Measurements from ENCODE around the gene EPHB2.

DNA sequence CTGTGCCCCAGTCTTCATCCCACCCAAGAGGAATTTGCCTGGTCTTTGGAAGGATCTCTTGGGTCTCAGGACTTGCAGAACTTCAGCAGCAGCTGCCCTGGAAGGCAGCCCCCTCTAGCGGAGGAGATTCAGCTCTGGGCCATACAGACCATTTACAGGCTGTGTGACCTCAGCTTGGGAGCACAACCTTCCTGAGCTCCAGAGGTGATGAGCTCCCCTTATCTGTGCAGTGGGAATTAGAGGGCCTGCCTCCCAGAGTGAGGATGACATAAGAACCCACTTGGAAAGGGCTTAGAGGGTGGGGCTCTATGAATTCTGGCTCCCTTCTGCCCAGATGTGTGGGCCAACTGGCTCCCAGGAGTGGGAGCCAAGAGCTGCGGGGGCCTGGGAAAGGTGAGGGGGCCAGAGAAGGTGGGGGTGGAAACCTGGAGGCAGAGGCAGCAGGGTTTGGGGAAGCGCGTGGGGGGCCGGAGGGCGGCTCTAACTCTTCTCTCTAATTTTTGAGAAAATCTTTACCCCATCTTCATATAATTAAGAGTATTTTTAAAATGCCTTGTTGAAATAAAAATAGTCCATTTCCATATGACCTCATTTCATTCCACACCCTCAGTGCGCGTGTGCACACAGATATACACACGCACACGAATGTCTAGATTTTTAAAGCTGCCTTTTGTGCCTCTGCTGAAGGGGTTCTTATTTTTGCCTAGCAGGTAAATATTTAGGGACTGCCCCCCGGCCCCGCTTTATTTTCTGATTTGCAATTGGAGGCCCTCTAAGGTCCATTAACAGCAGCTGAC, 21.5 kb downstream of the EPHB2 start:
- TF ChIP-seq, protein P1, sequence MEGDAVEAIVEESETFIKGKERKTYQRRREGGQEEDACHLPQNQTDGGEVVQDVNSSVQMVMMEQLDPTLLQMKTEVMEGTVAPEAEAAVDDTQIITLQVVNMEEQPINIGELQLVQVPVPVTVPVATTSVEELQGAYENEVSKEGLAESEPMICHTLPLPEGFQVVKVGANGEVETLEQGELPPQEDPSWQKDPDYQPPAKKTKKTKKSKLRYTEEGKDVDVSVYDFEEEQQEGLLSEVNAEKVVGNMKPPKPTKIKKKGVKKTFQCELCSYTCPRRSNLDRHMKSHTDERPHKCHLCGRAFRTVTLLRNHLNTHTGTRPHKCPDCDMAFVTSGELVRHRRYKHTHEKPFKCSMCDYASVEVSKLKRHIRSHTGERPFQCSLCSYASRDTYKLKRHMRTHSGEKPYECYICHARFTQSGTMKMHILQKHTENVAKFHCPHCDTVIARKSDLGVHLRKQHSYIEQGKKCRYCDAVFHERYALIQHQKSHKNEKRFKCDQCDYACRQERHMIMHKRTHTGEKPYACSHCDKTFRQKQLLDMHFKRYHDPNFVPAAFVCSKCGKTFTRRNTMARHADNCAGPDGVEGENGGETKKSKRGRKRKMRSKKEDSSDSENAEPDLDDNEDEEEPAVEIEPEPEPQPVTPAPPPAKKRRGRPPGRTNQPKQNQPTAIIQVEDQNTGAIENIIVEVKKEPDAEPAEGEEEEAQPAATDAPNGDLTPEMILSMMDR (IDR thresholded peaks at IDR 0.05), result no peak
- no peak for TF ChIP-seq POLR2A (IDR thresholded peaks at IDR 0.05)
